Sigmoid colon (tissue), 7 donors: ENCODE measurements around the gene ANTXR2. TPM values are rescaled to one million over a fixed set of nuclear protein-coding genes. Genes with fewer than 3 reads are reported as not detected.

Source experiments
- DNase-seq: peaks from one replicate; pipeline ENCODE4 v3.0.0-alpha.2; 2019
- H3K27ac ChIP-seq, 4 donors: fragments of 200-600 bp; sonication (generic); one replicate each; pipeline ENCODE4 v1.5.1; 2016 to 2019; ENCODE audit warnings: mild to moderate bottlenecking in 1 of 4
- H3K27me3 ChIP-seq, 3 donors: fragments of 200-600 bp; sonication (generic); one replicate each; pipeline ENCODE4 v1.5.1; 2019; ENCODE audit warnings: mild to moderate bottlenecking in 1 of 3
- H3K36me3 ChIP-seq, 4 donors: fragments of 200-600 bp; sonication (generic); one replicate each; pipeline ENCODE4 v1.5.1; 2016 to 2019
- H3K4me1 ChIP-seq, 4 donors: fragments of 200-600 bp; sonication (generic); one replicate each; pipeline ENCODE4 v1.5.1; 2017 to 2019
- H3K4me3 ChIP-seq, 4 donors: fragments of 200-600 bp; sonication (generic); one replicate each; pipeline ENCODE4 v1.5.1; 2017 to 2019; ENCODE audit warnings: mild to moderate bottlenecking in 2 of 4, moderate library complexity in 1 of 4
- H3K9me3 ChIP-seq, 4 donors: fragments of 200-600 bp in 3 of 4; sonication (generic) in 3 of 4; one replicate each; pipeline versions ENCODE4 v1.5.1 to v1.6.1; 2013 to 2019
- EP300 ChIP-seq, 4 donors: sonication (generic); formaldehyde crosslinking; IDR thresholded peaks; one replicate each; pipeline ENCODE4 v1.6.1; 2017; ENCODE audit warnings: antibody characterized with exemption in 4 of 4
- POLR2A ChIP-seq, 2 donors: fragments of 450-650 bp; IDR thresholded peaks; one replicate each; pipeline ENCODE4 v1.6.1; 2016; ENCODE audit warnings: antibody characterized with exemption in 2 of 2, mild to moderate bottlenecking in 2 of 2, moderate library complexity in 2 of 2
- POLR2AphosphoS5 ChIP-seq, 4 donors: sonication (generic); formaldehyde crosslinking; IDR thresholded peaks; one replicate each; pipeline ENCODE4 v1.6.1; 2017; ENCODE audit warnings: antibody characterized with exemption in 4 of 4
- WGBS, 2 donors: extraction: QIAGEN DNeasy Blood & Tissue Kit; methylation state at CpG; one replicate each; pipeline ENCODE4 v1.1.7; 2013; 5-methylcytosine and 5-hydroxymethylcytosine counted together
- intact Hi-C: fragments of 100-400 bp; cut with DNase I; formaldehyde crosslinking; loops from one replicate; pipeline ENCODE4 v1.15.1; 2023
- polyA plus RNA-seq, 3 donors: library from polyadenylated mRNA; stranded (reverse); fragments of 200-250 nt; gene quantifications; one replicate each; pipeline ENCODE4 v1.2.3, GENCODE V29; 2013
- total RNA-seq, 4 donors: library from RNA; depleted of rRNA; stranded (reverse); fragments of >200 nt; gene quantifications; one replicate each; pipeline ENCODE4 v1.1.0, GENCODE V29; 2016
- TF ChIP-seq, protein P1 (sequence below), 4 experiments: fragments of 450-650 bp in 3 of 4; fragments of 200-600 bp in 1 of 4; IDR thresholded peaks; one replicate each; pipeline ENCODE4 v1.5.1; 2016 to 2019; ENCODE audit warnings: antibody characterized with exemption in 4 of 4, mild to moderate bottlenecking in 3 of 4, moderate library complexity in 2 of 4
- donor health status: healthy with polysubstance abuse.
- donor health status: Bipolar disorder and iron deficiency.
- donor health status: healthy.

ANTXR2 gene
- total and polyA plus RNA-seq, 7 donors = 11.4 to 237 (median 170) TPM

DNA sequence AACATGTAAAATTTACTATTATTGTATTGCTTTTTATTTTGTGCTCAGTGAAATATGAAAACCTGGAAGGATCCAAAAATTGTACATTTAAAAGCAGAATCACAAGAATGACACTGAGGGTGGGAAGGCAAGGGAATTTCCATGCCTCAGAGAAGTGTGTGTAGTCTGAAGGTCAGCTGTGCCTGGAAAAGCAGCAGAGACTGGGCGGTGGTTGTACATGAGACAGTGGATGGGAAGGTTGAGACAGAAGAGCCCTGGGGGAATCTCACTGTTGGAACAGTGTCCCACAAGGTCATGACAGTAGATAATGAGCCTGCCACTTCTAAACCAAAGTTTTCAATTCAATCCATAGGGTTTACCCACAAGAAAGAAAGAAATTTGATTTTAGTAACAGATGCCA is 17.1 kb upstream of the ANTXR2 start:
- Histone ChIP-seq H3K9me3 (no peaks in the 10 kb centered on the region), H3K4me3 (no peak overlapping the region), H3K27me3 (no peaks in the 10 kb centered on the region), H3K27ac (no peak overlapping the region), H3K4me1 (no peaks in the 10 kb centered on the region), H3K36me3 (no peaks in the 10 kb centered on the region)
- intact Hi-C loops = no loop called here
- no peak for DNase-seq
- 90 to 92% methylated on average over 1 of the region's 1 CpG for WGBS, 2 donors
- no peak for TF ChIP-seq EP300 (IDR thresholded peaks at IDR 0.05)
- TF ChIP-seq, protein P1, sequence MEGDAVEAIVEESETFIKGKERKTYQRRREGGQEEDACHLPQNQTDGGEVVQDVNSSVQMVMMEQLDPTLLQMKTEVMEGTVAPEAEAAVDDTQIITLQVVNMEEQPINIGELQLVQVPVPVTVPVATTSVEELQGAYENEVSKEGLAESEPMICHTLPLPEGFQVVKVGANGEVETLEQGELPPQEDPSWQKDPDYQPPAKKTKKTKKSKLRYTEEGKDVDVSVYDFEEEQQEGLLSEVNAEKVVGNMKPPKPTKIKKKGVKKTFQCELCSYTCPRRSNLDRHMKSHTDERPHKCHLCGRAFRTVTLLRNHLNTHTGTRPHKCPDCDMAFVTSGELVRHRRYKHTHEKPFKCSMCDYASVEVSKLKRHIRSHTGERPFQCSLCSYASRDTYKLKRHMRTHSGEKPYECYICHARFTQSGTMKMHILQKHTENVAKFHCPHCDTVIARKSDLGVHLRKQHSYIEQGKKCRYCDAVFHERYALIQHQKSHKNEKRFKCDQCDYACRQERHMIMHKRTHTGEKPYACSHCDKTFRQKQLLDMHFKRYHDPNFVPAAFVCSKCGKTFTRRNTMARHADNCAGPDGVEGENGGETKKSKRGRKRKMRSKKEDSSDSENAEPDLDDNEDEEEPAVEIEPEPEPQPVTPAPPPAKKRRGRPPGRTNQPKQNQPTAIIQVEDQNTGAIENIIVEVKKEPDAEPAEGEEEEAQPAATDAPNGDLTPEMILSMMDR (IDR thresholded peaks at IDR 0.05) = no peak
- no peak for TF ChIP-seq POLR2AphosphoS5 (IDR thresholded peaks at IDR 0.05)
- TF ChIP-seq POLR2A (IDR thresholded peaks at IDR 0.05) = no peak

DNA sequence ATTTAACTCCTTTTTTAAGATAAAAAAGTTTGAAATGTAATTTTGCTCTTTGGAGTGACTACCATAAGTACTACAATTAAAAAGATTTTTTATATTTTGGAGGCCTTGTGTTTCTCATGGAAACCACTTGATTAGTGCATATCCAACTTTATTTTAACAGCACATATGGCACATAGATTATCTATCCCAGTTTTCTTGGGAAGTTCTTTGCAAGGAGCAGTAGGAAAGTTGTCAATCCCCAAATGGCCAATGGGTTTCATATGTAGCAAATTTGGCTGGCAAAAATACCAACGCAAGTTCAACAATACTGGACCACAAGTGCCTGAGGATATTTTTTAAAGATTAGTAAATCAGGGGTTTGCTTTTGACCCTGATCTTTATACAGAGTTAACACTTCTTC is 15.4 kb upstream of the ANTXR2 start:
- no peaks in the 10 kb centered on the region for H3K4me1 ChIP-seq
- WGBS, 2 donors = 98 to 100% methylated on average over 1 of the region's 1 CpG
- TF ChIP-seq, protein P1 (IDR thresholded peaks at IDR 0.05) = no peak
- TF ChIP-seq POLR2A (IDR thresholded peaks at IDR 0.05) (no peak), POLR2AphosphoS5 (IDR thresholded peaks at IDR 0.05) (no peak), EP300 (IDR thresholded peaks at IDR 0.05) (no peak)
- no peak overlapping the region for H3K27ac ChIP-seq
- no peaks in the 10 kb centered on the region for H3K27me3 ChIP-seq
- no peaks in the 10 kb centered on the region for H3K9me3 ChIP-seq
- DNase-seq = no peak
- H3K36me3 ChIP-seq = no peaks in the 10 kb centered on the region
- intact Hi-C loops = no loop called here
- H3K4me3 ChIP-seq = no peak overlapping the region

DNA sequence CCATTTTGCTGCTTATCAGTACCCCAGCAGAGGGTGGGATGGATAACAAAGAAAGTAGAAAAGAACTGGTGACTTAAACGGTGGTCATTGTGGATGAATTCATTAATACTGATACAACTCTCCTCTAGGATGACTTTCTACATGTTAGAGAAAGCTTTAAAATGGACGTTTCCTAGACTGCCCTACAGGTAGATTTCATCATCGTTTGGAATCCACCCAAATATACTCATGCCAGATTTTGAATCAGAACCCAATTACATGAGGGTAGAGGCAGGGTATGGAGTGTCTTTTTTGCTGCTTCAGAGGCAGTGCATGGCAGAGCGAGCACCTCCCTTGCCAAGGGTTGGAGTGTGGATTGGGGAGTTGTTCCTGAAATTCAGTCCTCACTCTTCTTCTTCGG is 13.3 kb upstream of the ANTXR2 start:
- intact Hi-C loops = no loop called here
- 72 to 87% methylated on average over 5 of the region's 5 CpGs for WGBS, 2 donors
- DNase-seq = no peak
- TF ChIP-seq, protein P1 (IDR thresholded peaks at IDR 0.05) = no peak
- TF ChIP-seq POLR2AphosphoS5 (IDR thresholded peaks at IDR 0.05) = no peak
- TF ChIP-seq POLR2A (IDR thresholded peaks at IDR 0.05) = no peak
- no peak for TF ChIP-seq EP300 (IDR thresholded peaks at IDR 0.05)
- no peaks in the 10 kb centered on the region for H3K27me3 ChIP-seq
- H3K27ac ChIP-seq = no peak overlapping the region
- no peaks in the 10 kb centered on the region for H3K9me3 ChIP-seq
- no peaks in the 10 kb centered on the region for H3K36me3 ChIP-seq
- H3K4me3 ChIP-seq = no peak overlapping the region
- no peaks in the 10 kb centered on the region for H3K4me1 ChIP-seq

DNA sequence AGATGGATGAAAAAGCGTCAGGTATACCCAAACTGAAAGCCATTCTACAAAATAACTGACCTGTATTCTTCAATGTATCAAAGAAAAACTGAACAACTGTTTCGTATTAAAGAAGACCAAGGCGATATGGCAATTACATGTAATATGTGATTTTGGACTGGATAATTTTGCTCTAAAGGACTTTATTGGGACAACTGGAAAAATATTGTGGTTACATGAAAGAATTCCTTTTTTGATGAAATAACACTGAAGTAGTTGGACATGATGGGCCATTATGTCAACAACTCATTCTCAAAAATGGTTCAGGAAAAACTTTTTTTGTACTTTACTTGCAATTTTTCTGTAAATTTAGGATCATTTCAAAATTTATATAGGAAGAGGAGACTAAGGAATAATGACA is 12.1 kb upstream of the ANTXR2 start:
- H3K36me3 ChIP-seq = no peaks in the 10 kb centered on the region
- no peaks in the 10 kb centered on the region for H3K27me3 ChIP-seq
- WGBS, 2 donors = 97 to 98% methylated on average over 3 of the region's 3 CpGs
- intact Hi-C loops = no loop called here
- no peak overlapping the region for H3K27ac ChIP-seq
- H3K4me1 ChIP-seq = no peaks in the 10 kb centered on the region
- TF ChIP-seq EP300 (IDR thresholded peaks at IDR 0.05) (no peak), POLR2A (IDR thresholded peaks at IDR 0.05) (no peak), POLR2AphosphoS5 (IDR thresholded peaks at IDR 0.05) (no peak)
- TF ChIP-seq, protein P1 (IDR thresholded peaks at IDR 0.05) = no peak
- DNase-seq = no peak
- no peaks in the 10 kb centered on the region for H3K9me3 ChIP-seq
- H3K4me3 ChIP-seq = no peak overlapping the region

DNA sequence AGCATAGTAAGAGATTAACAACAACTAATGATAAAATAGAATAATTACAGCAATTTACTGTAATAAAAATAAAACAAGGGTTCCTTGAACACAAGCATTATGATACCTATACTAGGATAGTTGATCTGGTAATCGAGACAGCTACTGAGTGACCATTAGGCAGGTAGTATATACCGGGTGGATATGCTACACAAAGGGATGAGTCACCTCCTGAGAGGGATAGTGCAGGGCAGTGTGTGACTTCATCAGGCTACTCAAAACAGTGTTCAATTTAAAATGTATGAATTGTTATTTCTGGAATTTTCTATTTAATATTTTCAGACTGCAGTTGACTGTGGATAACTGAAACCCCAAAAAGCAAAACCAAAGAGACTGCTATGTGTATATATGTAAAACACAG is 9.7 kb upstream of the ANTXR2 start:
- no peak for TF ChIP-seq POLR2AphosphoS5 (IDR thresholded peaks at IDR 0.05)
- no peak for TF ChIP-seq POLR2A (IDR thresholded peaks at IDR 0.05)
- TF ChIP-seq, protein P1 (IDR thresholded peaks at IDR 0.05) = no peak
- no peak for TF ChIP-seq EP300 (IDR thresholded peaks at IDR 0.05)
- Histone ChIP-seq H3K27me3 (no peaks in the 10 kb centered on the region), H3K4me3 (no peak overlapping the region), H3K27ac (no peak overlapping the region), H3K9me3 (no peaks in the 10 kb centered on the region), H3K4me1 (no peaks in the 10 kb centered on the region), H3K36me3 (no peaks in the 10 kb centered on the region)
- intact Hi-C loops = no loop called here
- 88 to 93% methylated on average over 2 of the region's 2 CpGs for WGBS, 2 donors
- no peak for DNase-seq
